GM18909 (cell line): Measurements from ENCODE around the gene TAS1R1.

Experiments
- ATAC-seq: cut with Tn5 transposase; IDR thresholded peaks from one replicate; pipeline ENCODE4 v1.9.1; 2021; ENCODE audit warnings: mild to moderate bottlenecking; ENCODE audit not compliant: unreplicated experiment, poor library complexity

TAS1R1 gene

DNA sequence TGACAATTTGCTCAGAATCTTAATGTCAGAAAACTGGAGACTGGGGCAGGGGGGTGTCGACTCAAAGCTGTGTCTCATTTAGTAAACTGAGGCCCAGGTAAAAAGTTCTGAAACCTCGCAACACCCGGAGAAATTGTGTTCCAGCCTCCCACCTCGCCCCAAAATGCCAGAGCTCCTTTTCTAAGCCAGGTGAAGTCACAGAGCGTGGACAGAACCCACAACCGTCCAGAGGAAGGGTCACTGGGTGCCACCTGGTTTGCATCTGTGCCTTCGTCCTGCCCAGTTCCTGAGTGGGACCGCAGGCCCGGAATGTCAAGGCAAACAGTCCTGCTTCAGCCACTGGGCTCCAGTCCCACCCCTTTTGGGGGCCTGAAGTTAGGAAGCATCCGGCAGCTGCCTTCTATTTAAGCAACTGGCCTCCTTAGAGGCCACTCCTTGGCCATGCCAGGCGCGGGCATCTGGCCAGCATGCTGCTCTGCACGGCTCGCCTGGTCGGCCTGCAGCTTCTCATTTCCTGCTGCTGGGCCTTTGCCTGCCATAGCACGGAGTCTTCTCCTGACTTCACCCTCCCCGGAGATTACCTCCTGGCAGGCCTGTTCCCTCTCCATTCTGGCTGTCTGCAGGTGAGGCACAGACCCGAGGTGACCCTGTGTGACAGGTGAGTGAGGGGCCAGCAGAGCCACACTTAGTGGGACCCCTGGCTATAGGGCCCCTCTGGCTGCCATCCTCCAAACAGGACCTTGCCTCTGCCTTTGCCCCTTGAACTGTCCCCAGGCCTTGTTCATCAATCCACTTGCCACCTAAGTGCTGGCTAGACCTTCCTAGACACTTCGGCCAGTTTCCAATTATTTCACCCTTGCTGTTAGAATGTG, at the start of gene TAS1R1:
TAS1R1 (plus strand) TSS at position 401 of the 872 bp plus-strand sequence; CDS start at position 468, 67 bp downstream.
- ATAC-seq: no peak

DNA sequence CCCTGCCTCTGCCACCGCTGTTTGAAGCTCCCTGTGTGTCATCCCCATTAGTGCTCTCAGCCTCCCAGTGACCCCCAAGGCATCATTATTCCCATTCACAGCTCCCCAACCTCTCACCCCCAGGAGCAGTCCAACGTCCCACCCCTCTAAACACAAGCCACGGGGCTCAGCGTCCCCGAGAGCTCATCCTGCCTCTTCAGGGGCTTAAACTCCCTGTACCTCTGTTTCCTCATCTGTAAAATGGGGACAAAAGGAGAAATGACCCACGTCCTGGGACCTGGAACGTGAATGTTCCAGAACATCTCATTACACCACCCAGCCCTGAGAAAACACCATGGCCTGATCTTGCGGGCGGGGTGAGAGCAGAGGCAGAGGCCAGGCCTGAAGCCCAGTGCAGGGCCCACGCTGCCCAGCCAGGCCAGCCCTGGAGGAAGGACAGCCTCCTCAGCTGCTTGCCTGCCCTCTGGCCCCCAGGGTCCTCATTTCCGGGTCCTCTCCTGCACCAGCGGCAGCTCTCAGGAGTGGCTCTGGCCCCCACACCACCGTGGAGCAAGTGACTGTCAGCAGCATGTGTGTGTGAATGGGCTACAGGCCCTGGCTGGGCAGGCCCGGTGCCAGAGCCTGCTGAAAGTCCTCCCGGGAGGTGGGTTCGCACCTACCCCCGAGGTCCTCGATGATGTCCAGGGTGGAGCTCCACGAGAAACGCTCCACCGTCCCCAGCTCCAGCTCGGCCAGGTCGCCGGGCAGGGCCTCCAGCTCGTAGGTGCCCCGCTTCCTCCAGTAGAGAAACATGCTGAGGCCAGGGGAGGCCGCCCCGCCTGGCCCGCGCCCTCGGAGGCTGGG, 49.5 kb upstream of the TAS1R1 start:
- ATAC-seq: no peak

DNA sequence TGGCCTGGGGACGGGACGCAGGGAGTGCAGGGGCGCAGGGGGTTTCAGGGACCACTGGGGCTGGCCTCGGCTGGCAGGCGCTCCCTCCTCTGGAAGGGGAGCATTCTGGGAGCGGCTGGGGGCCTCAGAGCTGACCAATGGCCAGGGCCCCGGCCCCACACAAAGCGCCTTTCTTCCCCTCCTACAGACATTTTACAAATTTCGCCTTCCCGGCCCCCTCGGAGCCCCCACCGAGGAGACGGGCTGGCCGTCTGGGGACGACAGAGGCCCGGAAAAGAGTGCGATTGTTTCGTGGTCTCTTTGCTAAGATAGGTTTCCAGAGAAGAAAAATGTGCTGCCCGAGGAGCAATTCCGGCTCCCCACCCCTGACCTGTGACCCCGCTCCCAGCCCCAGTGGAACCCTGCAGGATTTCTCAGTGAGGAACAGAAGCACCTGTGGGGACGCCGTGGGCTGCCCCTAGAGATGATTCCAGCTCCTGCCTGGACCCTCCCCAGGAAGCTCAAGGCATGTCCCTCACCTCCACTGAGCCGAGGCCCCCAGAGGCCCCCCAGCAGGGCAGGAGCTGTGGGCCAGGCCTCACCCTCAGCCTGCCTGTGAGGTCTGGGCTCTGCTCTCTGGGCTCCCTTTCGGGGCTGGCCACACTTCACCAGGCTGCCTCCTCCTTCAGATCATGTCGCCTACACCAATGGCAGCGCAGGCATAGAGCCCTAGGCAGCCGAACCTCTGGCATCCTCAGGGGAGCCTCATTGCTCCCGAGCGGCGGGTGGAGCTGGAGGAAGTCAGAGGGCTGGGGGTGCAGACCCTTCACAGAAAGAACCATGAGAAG, 48.7 kb upstream of the TAS1R1 start:
- ATAC-seq: no peak

DNA sequence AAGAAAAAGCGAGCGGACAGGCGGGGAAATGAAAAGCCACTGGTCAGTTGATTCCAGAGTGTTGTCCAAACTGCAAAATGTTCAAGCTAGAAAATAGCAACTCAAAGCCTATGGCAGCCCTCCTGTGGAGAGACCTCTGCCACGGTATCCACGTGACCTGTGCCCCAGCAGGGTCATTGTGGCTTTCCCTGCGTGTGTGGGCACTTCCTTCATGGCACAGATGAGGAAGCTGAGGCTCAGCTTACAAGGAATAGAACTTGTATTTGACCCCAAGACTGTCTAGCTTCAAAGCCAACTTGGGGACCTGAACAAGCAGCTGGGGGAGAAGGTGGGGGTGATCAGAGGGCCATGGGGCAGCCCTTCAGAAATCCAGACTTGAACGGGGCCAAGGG, 48.1 kb upstream of the TAS1R1 start:
- no peak for ATAC-seq

DNA sequence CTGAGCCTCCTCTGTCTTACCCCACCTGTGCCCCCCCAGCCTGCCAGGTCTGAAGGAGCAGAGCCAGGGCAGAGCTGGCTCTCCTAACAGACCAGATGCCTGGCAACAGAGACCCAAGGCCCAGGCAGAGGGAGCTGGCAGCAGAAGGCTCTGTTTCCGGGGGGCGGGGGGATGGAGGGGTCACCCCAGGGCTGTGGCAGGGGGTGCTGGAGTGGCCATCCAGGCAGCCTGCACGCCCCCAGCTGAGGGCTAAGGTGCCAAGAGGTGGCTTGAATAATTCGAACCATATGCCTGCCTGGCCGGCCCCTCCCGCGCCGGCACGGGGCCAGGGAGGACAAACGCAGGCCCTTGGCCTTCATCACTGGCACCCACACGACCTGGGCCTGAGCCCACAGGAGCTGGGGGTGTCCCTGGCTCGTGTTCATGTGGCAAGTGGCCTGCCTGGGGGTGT, 47.6 kb upstream of the TAS1R1 start:
- ATAC-seq: no peak

DNA sequence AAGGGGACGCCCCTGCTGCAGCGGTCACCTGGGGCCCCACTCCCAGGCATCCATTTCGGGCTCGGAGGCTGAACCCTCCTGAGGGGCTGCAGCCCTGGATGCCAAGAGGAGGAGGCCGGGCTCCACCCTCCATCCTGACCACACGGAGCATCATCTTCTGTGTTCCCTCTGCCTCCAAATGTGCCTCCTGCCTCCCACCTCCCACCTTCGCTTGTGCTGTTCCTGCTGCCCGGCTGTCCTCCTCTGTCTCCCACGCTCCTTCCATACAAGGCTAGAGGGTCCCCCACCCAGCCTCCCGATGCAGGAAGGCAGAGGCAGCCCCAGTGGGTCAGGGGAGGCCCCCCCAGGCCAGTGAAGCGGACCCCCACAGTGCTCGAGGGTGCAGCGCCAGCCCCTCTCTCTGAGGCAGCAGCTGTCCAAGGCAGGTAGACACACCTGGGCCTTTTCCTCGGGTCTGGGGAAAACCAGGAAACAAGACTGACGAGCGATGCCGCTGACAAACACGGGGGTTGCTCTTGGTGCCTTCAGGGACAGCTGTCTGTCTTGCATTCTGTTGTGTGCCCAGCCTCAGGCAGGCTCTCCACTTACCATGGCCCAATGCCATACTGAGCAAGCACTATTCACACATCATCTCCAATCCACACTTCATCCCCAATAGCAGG, 46.8 kb upstream of the TAS1R1 start:
- no peak for ATAC-seq

DNA sequence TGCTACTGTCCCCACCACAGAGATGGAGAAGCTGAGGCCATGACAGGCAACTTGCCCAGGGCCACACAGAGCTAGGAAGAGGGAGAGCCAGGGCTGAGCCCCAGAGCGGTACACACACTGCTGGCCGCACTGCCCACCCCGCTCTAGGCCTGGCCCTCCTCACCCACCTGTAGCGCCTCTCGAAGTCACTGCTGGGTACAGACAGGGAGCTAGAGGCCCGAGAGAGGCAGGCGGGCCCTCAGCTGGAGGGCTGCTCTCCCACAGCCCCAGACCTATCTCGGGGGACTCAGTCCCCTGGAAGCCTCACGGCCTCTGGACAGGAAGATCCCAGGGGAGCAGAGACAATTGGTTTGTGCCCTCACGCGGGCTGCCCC, 46.3 kb upstream of the TAS1R1 start:
- ATAC-seq: no peak

DNA sequence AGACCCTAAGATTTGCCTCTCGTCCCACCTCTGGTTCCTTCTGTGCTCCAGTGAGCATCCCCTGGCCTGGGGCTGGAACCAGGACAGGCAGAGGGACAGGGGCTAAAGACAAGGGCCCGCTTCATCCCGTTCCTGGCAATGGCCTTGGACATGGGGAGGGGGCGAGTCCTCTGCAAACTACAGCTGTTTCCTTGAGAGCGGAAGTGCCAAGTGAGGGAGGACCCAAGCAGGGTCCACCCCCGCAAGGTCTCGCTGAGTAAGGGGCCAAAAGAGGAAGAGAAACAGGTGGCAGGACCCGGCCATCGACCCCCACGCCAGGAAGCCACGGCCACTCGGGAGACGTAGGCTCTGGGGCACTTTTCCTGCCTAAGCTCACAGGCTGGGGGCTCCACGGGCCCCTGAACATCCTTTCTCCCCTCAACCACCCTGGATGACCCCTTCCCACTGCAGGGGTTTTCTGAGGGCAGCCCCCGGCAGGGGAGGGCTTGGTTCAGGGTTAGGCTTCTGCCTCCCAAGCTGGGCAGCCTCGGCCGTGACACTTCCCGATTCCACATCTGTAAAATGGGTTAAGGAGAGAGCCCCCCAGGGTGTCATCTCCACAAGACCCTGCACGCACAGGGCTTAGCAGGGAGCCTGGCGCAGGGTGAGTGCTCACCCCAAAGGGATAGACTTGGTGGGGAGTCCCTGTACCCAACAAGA, 45.7 kb upstream of the TAS1R1 start:
- ATAC-seq: no peak

DNA sequence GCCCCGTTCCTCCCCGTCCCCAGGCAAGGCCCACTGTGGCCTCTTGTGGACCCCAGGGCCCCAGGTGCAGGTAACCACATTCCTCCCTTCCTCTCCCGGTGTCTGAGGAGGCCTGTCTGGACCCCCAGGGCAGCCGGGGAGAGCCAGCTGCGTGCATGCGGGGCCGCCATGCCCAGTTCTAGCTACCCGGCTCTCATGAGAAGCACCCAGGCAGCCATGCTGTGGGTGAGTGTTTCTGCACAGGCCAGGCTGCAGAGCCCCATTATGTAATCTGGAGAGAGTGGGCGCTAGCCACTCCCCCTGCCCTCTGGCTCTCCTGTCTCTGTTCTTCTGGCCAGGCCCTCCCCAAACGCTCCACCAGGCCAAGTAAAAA, 45.2 kb upstream of the TAS1R1 start:
- ATAC-seq: no peak

DNA sequence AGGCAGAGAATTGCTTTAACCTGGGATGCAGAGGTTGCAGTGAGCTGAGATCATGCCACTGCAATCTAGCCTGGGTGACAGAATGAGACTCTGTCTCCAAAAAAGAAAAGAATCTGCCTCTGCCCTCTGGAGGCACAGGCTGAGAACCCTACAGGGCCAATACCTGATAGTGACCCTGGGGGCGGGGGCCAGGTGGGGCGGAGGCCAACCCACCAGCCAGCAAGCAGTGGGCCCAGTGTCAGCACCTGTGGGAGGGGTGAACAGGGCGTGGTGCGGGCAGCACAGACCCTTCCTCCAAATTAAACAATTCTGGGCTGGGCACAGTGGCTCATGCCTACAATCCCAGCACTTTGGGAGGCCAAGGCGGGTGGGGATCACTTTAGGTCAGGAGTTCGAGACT, 44.6 kb upstream of the TAS1R1 start:
- ATAC-seq: no peak

DNA sequence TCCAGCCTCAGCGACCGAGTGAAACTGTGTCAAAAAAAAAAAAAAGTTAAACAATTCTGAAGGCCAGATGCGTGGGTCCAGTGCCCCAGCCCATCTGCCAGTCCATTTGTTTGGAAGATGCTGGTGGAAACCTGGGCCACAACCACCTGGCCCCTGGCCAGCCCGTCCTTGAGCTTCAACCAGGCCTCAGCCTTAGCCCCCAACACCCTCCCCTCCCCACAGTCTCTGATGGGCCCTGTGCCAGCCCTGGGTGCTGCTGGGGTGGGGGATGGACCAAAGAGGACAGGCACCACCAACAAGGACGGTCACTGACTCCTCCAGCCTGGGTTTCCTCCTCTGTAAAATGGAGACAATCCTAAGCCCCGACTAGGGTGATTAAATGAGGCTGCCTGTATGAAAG, 44.1 kb upstream of the TAS1R1 start:
- no peak for ATAC-seq

DNA sequence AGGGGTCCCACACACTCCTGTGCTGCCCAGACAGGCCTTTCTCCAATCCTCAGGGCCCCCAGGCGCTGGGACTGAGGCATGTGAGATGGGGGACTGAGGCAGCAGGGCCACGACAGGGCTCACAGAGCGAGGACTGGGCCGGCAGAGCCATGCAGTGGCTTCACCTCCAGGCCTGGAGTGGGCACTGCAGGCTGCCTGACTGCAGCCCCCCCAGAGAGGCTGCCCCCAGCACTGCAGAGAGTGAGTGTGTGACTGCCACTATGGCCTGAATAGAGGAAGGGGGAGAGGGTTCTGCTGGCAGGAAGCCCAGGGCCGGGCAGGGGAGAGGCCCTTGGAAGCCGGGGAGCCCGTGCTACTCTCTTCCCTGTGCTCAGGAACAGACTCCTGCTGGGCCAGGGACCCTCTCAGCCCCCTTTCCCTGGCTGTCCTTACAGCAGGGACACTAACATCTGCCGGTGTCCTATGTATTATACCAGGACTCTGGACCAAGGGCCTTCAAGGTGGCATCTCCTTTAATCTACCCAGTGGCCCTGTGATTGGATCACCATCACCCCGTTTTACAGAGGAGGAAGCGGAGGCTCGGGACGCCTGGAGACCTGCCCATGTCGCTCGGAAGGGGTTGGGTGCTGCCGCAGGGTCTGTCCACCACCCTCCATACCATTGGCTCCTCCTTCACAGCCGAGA, 43.4 kb upstream of the TAS1R1 start:
- no peak for ATAC-seq

DNA sequence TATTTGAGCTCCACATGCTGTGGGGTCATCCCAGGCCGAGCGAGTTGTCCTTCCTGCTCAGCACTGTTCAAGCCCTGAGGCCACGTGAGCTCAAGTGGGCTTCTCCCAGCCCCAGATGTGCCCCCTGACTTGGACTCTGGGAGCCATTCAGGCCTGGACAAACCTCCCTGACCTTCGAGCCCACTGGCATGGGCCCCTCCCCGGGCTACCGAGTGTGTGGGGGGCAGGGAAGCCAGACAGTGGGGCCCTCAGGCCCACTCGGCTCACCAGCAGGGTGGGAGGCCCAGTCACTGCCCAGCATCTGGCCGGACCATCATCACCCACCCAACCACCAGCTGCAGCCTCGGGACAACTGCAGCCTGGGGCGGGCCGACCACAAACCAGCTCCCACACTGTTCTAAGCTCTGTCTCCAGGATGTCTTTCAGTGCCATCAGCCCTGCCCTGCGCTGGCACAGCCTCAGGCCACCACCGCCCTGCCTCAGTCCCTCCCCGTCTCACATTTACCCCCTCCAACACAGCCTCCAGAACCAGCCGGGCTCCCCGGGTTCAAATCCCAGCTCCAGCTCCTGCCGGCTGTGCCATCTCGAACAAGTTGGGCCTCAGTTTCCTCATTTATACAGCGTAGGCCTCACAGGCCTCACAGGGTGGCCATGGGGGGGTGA, 42.7 kb upstream of the TAS1R1 start:
- no peak for ATAC-seq

DNA sequence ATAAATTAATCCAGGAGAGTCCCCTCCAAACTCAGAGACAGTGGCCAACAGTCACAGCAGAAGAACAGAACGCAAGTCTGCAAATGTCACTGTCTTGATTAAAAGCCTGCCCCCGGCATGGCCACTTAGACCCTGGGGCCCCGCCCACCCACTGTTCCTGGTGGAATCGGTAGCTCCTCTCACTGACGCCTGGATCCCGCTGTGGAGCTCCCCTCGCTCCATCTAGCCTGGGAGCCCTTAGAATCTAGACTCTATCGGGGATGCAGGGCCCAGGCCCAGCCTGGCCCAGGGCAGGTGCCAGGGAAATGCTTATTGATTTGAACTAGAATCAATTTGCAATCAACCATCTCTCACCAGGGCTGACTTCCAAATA, 42.2 kb upstream of the TAS1R1 start:
- ATAC-seq: no peak

DNA sequence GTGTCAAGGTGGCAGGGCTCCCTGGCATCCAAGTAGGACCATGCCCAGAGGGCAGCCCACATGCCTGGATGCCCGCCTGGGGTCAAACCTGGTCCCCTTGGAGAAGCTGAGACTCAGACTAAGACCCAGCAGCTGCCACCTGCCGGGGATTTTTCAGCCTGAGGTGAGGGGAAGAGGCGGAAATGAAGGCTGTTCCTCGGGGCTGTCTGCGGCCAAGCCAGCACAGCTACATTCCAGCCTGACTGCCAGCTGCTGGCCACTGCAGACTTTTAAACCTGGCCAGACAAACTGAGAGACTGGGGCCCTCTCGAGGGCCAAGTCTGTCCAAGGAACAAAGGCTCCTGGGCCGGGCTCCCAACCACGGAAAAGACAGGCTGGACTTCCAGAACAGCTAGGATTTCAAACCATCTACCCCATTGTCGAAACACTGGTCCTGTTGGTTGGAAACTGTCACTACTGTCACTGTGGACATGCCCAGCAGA, 41.7 kb upstream of the TAS1R1 start:
- ATAC-seq: no peak

DNA sequence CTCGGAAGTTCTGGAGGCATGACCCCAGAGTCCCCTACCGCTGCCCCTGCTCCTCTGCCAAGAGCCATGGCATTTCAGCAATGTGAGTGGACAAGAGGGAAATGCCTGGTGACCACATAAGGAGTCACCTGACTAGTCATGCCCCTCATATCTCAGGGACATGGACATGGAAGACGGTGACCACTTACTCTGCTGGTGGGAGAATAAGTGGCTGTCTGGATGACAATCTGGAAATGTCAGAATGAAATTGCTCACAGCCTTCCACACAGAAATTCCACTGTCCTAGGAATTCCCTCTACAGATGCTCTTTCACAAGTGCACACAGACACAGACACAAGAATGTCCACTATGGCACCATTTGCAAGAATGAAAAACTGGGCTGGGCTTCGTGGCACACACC, 39.3 kb upstream of the TAS1R1 start:
- ATAC-seq: no peak

DNA sequence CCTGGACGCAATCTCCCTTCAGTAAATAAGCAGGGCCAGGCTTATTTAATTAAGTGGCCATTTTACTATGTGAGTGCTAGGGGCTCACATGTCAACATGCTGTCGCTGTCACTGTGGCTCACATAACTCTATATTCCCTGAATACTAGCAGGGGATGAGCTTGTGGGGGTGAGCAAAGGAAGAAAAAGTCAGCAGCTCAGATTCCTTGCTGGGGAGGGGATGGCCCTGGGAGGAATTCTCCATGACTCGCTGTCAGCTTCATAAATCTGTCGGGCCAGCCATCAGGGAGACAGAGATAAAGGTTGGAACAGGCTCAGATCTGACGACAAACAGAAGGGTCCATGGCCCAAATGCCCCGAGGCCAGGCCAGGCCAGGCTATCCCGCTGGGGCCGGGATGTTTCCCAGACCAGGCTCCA, 37.7 kb upstream of the TAS1R1 start:
- no peak for ATAC-seq

DNA sequence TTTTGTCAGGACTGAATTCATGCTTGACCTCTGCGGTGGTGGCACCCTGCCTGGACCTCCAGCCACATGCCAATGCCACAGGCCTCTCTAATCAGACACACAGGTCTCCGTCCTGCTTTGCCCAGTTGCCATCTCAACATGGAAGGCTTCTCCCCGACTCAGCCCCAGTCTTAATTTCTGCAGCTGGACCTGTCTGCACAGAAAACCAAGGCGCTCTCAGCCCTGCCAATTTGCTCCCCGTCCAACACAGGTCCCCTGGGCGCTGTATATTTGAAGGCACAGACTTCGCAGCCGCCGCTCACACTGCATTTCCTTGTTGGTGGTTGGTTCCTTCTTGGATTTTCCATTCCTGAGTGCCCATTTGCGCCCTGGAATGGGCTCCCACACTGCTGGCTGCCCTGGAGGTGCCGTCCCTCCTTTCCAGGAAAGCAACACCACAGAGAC, 35.6 kb upstream of the TAS1R1 start:
- no peak for ATAC-seq
